ENCODE measurements around the gene REN. TPM values are rescaled to one million over a fixed set of nuclear protein-coding genes. Genes with fewer than 3 reads are reported as not detected.

Gene REN
- total and polyA plus RNA-seq, 9 of the 15 experiments (the other 6 are each of a cell fraction or from before 2014, with no cell fraction given), result 1.7 to 9.9 (median 3.1) TPM

GRCh38 chr1:204171751-204172178 is 5.6 kb upstream of the REN start (continued):
- no peak for TF ChIP-seq TOE1 (IDR thresholded peaks at IDR 0.05; ENCODE audit: borderline replicate concordance)
- TF ChIP-seq TOE1 (CRISPR knock-in tag; IDR thresholded peaks at IDR 0.05; ENCODE audit: borderline replicate concordance, low read depth), result no peak
- TF ChIP-seq CEBPZ (IDR thresholded peaks at IDR 0.05; ENCODE audit: borderline replicate concordance, low read depth, low read length), result no peak
- TF ChIP-seq PHTF2 (CRISPR knock-in tag; IDR thresholded peaks at IDR 0.05), result no peak
- no peak for TF ChIP-seq HLTF (IDR thresholded peaks at IDR 0.05)
- TF ChIP-seq ZNF12 (CRISPR knock-in tag; IDR thresholded peaks at IDR 0.05), result no peak
- no peak for TF ChIP-seq USF1 (CRISPR knock-in tag; IDR thresholded peaks at IDR 0.05)
- no peak for TF ChIP-seq SIN3B (IDR thresholded peaks at IDR 0.05; ENCODE audit: low read depth)
- TF ChIP-seq SNIP1 (IDR thresholded peaks at IDR 0.05; ENCODE audit: low read depth), result no peak
- peak; percentile 67; the same call in 1 of the 2 replicates for TF ChIP-seq ZNF75A (CRISPR knock-in tag; IDR thresholded peaks at IDR 0.05)
- TF ChIP-seq ZNF239 (CRISPR knock-in tag; IDR thresholded peaks at IDR 0.05), result peak; percentile 87
- peak; percentile 68; the same call in 1 of the 2 replicates for TF ChIP-seq TSHZ1 (CRISPR knock-in tag; IDR thresholded peaks at IDR 0.05)
- TF ChIP-seq YY1 (IDR thresholded peaks at IDR 0.05; ENCODE audit: borderline replicate concordance in 1 of 3, control insufficient read depth in 1 of 3, extremely low read depth in 1 of 3, insufficient read depth in 3 of 3, insufficient read length in 1 of 3, insufficient replicate concordance in 2 of 3, low read depth in 1 of 3, low read length in 2 of 3), result no peak
- TF ChIP-seq COPS2 (conservative IDR thresholded peaks at IDR 0.05), result no peak
- no peak for TF ChIP-seq SRF (CRISPR knock-in tag; IDR thresholded peaks at IDR 0.05)
- no peak for TF ChIP-seq BDP1 (IDR thresholded peaks at IDR 0.05; ENCODE audit: insufficient read depth, insufficient read length)
- TF ChIP-seq SETDB1 (IDR thresholded peaks at IDR 0.05; ENCODE audit: low read length), result no peak
- no peak for TF ChIP-seq EGR1 (conservative IDR thresholded peaks at IDR 0.05)
- TF ChIP-seq RBM17 (IDR thresholded peaks at IDR 0.05; ENCODE audit: borderline replicate concordance, low read depth, low read length), result no peak
- TF ChIP-seq SIRT6 (IDR thresholded peaks at IDR 0.05; ENCODE audit: low read depth, low read length), result no peak

Measured in K562 (cell line).